Upper lobe of left lung (tissue), 6 donors: Measurements from ENCODE around the gene FAM3D. TPM values are rescaled to one million over a fixed set of nuclear protein-coding genes. Genes with fewer than 3 reads are reported as not detected.

Source experiments
- ATAC-seq, 2 donors: fragments of 200-7000 bp; cut with Tn5 transposase; one replicate each; pipeline ENCODE4 v1.9.1; 2022; ENCODE audit warnings: mild to moderate bottlenecking in 2 of 2, moderate library complexity in 2 of 2; ENCODE audit not compliant: low FRiP score in 2 of 2
- DNase-seq, 2 donors: peaks; one replicate each; pipeline ENCODE4 v3.0.0-alpha.2; 2019 to 2020
- H3K27ac ChIP-seq, 4 donors: fragments of 200-600 bp; sonication (generic); one replicate each; pipeline ENCODE4 v1.5.1; 2016 to 2019
- H3K27me3 ChIP-seq, 4 donors: fragments of 200-600 bp; sonication (generic); one replicate each; pipeline ENCODE4 v1.5.1; 2017 to 2019
- H3K36me3 ChIP-seq, 4 donors: fragments of 200-600 bp; sonication (generic); one replicate each; pipeline ENCODE4 v1.5.1; 2016 to 2019
- H3K4me1 ChIP-seq, 4 donors: fragments of 200-600 bp; sonication (generic); one replicate each; pipeline ENCODE4 v1.5.1; 2018 to 2019
- H3K4me3 ChIP-seq, 4 donors: fragments of 200-600 bp; sonication (generic); one replicate each; pipeline ENCODE4 v1.5.1; 2017 to 2019; ENCODE audit warnings: mild to moderate bottlenecking in 2 of 4, moderate library complexity in 1 of 4
- H3K9me3 ChIP-seq, 4 donors: fragments of 200-600 bp; sonication (generic); one replicate each; pipeline ENCODE4 v1.5.1; 2018 to 2019
- EP300 ChIP-seq, 4 donors: sonication (generic); formaldehyde crosslinking; IDR thresholded peaks; one replicate each; pipeline ENCODE4 v1.5.1; 2017; ENCODE audit warnings: antibody characterized with exemption in 4 of 4, control low read depth in 2 of 4
- POLR2A ChIP-seq, 4 donors: fragments of 450-650 bp; IDR thresholded peaks; one replicate each; pipeline ENCODE4 v1.5.1; 2016 to 2017; ENCODE audit warnings: antibody characterized with exemption in 4 of 4, mild to moderate bottlenecking in 2 of 4
- POLR2AphosphoS5 ChIP-seq, 2 donors: sonication (generic); formaldehyde crosslinking; IDR thresholded peaks; one replicate each; pipeline ENCODE4 v1.5.1; 2017; ENCODE audit warnings: antibody characterized with exemption in 2 of 2
- WGBS, 2 donors: methylation state at CpG; one replicate each; pipeline ENCODE4 v1.1.5; 2017 to 2018; 5-methylcytosine and 5-hydroxymethylcytosine counted together
- total RNA-seq, 6 donors: library from RNA; depleted of rRNA in 4 of 6; stranded (reverse); fragments of >200 nt in 4 of 6; gene quantifications; one replicate each; pipeline versions ENCODE4 v1.1.0 to v1.2.1, GENCODE V29; 2016 to 2021
- TF ChIP-seq, protein P1 (sequence below), 6 experiments: fragments of 450-650 bp in 4 of 6; fragments of 200-600 bp in 2 of 6; sonication (generic) in 2 of 6; IDR thresholded peaks; one replicate each; pipeline ENCODE4 v1.5.1; 2016 to 2019; ENCODE audit warnings: antibody characterized with exemption in 6 of 6
- donor health status: DM: no; HTN: no; CAD: no; lungs with moderate emphysema.
- donor health status: DM: no; HTN: yes; CAD: no; lungs with severe emphysema.

Gene FAM3D
- total RNA-seq, 6 donors from 2014 or later: 1.0 to 7.7 (median 1.5) TPM

DNA sequence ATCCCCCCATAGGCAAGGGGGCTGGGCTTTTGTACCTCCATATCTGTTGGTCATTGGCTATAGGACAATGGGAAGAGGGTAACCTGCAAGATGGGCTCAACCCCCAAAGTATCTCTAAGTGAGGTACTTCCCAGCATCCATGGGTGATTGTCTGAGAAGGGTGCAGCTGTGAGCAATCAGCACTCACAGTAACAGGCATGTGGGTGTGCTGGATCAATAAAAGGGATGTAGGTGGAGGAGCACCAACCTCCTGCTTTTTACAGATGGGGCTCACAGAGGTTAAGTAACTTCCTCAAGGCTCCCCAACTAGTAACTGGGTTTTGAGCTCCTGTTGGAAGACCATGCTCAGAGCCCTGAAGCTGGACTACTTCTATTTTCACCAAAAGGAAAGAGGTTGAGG is 63.0 kb downstream of the FAM3D start:
- DNase-seq (no peak), ATAC-seq (no peak)
- Histone ChIP-seq H3K27me3 (no peaks in the 10 kb centered on the region), H3K4me3 (no peak overlapping the region), H3K36me3 (no peaks in the 10 kb centered on the region), H3K4me1 (no peaks in the 10 kb centered on the region), H3K27ac (no peak overlapping the region), H3K9me3 (peaks cover 0 to 5% (median 0%) of the 10 kb centered on the region in 4 donors)
- TF ChIP-seq, protein P1, sequence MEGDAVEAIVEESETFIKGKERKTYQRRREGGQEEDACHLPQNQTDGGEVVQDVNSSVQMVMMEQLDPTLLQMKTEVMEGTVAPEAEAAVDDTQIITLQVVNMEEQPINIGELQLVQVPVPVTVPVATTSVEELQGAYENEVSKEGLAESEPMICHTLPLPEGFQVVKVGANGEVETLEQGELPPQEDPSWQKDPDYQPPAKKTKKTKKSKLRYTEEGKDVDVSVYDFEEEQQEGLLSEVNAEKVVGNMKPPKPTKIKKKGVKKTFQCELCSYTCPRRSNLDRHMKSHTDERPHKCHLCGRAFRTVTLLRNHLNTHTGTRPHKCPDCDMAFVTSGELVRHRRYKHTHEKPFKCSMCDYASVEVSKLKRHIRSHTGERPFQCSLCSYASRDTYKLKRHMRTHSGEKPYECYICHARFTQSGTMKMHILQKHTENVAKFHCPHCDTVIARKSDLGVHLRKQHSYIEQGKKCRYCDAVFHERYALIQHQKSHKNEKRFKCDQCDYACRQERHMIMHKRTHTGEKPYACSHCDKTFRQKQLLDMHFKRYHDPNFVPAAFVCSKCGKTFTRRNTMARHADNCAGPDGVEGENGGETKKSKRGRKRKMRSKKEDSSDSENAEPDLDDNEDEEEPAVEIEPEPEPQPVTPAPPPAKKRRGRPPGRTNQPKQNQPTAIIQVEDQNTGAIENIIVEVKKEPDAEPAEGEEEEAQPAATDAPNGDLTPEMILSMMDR (IDR thresholded peaks at IDR 0.05): no peak
- TF ChIP-seq POLR2A (IDR thresholded peaks at IDR 0.05) (no peak), EP300 (IDR thresholded peaks at IDR 0.05) (no peak), POLR2AphosphoS5 (IDR thresholded peaks at IDR 0.05) (no peak)

- H3K36me3 ChIP-seq: no peaks in the 10 kb centered on the region
- no peaks in the 10 kb centered on the region for H3K27me3 ChIP-seq
- no peaks in the 10 kb centered on the region for H3K4me1 ChIP-seq
- H3K9me3 ChIP-seq: no peaks in the 10 kb centered on the region
- no peak overlapping the region for H3K27ac ChIP-seq
- H3K4me3 ChIP-seq: no peak overlapping the region
- 72 to 82% methylated on average over 6 of the region's 6 CpGs for WGBS, 2 donors
- no peak for TF ChIP-seq POLR2A (IDR thresholded peaks at IDR 0.05)
- TF ChIP-seq POLR2AphosphoS5 (IDR thresholded peaks at IDR 0.05): no peak
- no peak for TF ChIP-seq EP300 (IDR thresholded peaks at IDR 0.05)
- TF ChIP-seq, protein P1 (IDR thresholded peaks at IDR 0.05): no peak
- ATAC-seq: no peak
- DNase-seq: no peak
Measured at GRCh38 chr3:58597770-58598310, 68.7 kb downstream of the FAM3D start.

GRCh38 chr3:58596834-58597518 is 69.6 kb downstream of the FAM3D start:
- Histone ChIP-seq H3K4me3 (no peak overlapping the region), H3K27ac (no peak overlapping the region), H3K4me1 (no peaks in the 10 kb centered on the region), H3K9me3 (no peaks in the 10 kb centered on the region), H3K36me3 (no peaks in the 10 kb centered on the region), H3K27me3 (no peaks in the 10 kb centered on the region)
- 54 to 67% methylated on average over 4 of the region's 4 CpGs for WGBS, 2 donors
- DNase-seq (no peak), ATAC-seq (no peak)
- no peak for TF ChIP-seq POLR2AphosphoS5 (IDR thresholded peaks at IDR 0.05)
- TF ChIP-seq POLR2A (IDR thresholded peaks at IDR 0.05): no peak
- TF ChIP-seq, protein P1 (IDR thresholded peaks at IDR 0.05): no peak
- no peak for TF ChIP-seq EP300 (IDR thresholded peaks at IDR 0.05)

- H3K36me3 ChIP-seq: no peaks in the 10 kb centered on the region
- TF ChIP-seq POLR2A (IDR thresholded peaks at IDR 0.05): no peak
- no peak for TF ChIP-seq EP300 (IDR thresholded peaks at IDR 0.05)
- TF ChIP-seq, protein P1 (IDR thresholded peaks at IDR 0.05): no peak
- TF ChIP-seq POLR2AphosphoS5 (IDR thresholded peaks at IDR 0.05): no peak
- no peak for ATAC-seq
- no peaks in the 10 kb centered on the region for H3K4me1 ChIP-seq
- no peak for DNase-seq
- WGBS, 2 donors: 86 to 87% methylated on average over 5 of the region's 5 CpGs
- no peak overlapping the region for H3K4me3 ChIP-seq
- H3K27me3 ChIP-seq: no peaks in the 10 kb centered on the region
- no peaks in the 10 kb centered on the region for H3K9me3 ChIP-seq
- H3K27ac ChIP-seq: no peak overlapping the region
Measured at GRCh38 chr3:58594117-58594516, 72.5 kb downstream of the FAM3D start.
